ENCODE measurements around the gene CEP63. TPM values are rescaled to one million over a fixed set of nuclear protein-coding genes. Genes with fewer than 3 reads are reported as not detected.

Gene CEP63
- total RNA-seq, 4 donors from 2014 or later: 21.3 to 26.5 (median 24.3) TPM

DNA sequence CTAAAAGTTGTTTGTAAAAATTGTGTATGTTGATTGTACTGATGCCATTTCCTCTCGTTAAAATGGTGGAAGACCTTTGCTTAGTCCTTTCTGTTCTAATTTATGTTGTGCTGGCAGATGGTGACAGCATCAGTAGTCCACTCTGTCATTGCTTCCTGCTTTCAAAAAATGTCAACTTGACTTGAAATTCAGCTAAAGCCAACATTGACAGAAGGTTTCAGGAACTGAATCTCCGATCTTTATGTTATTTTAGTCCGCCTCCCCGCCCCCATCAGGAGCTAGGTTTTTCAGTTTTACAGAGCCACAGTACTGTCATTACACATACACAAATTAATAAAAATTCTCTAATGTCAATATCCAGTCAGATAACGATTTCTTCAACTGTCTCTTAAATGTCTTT lies 1.5 kb downstream of the CEP63 start:
- DNase-seq: no peak
- no peak for TF ChIP-seq POLR2A (IDR thresholded peaks at IDR 0.05)
- TF ChIP-seq, protein P1, sequence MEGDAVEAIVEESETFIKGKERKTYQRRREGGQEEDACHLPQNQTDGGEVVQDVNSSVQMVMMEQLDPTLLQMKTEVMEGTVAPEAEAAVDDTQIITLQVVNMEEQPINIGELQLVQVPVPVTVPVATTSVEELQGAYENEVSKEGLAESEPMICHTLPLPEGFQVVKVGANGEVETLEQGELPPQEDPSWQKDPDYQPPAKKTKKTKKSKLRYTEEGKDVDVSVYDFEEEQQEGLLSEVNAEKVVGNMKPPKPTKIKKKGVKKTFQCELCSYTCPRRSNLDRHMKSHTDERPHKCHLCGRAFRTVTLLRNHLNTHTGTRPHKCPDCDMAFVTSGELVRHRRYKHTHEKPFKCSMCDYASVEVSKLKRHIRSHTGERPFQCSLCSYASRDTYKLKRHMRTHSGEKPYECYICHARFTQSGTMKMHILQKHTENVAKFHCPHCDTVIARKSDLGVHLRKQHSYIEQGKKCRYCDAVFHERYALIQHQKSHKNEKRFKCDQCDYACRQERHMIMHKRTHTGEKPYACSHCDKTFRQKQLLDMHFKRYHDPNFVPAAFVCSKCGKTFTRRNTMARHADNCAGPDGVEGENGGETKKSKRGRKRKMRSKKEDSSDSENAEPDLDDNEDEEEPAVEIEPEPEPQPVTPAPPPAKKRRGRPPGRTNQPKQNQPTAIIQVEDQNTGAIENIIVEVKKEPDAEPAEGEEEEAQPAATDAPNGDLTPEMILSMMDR (IDR thresholded peaks at IDR 0.05): no peak
- 52 to 58% methylated on average over 5 of the region's 5 CpGs for WGBS, 2 donors
- H3K27me3 ChIP-seq: no peaks in the 10 kb centered on the region
- no peak overlapping the region for H3K4me3 ChIP-seq (replicated peaks in 1 of 3)
- H3K27ac ChIP-seq: peak overlapping the region in 1 of 3 donors; percentile 98
- peaks cover under 1 to 2% of the 10 kb centered on the region in 2 donors for H3K36me3 ChIP-seq
- H3K9me3 ChIP-seq: no peaks in the 10 kb centered on the region
- intact Hi-C loops (cut with DNase I): no loop called here
- peaks cover 20 to 28% of the 10 kb centered on the region in 2 donors for H3K4me1 ChIP-seq

DNA sequence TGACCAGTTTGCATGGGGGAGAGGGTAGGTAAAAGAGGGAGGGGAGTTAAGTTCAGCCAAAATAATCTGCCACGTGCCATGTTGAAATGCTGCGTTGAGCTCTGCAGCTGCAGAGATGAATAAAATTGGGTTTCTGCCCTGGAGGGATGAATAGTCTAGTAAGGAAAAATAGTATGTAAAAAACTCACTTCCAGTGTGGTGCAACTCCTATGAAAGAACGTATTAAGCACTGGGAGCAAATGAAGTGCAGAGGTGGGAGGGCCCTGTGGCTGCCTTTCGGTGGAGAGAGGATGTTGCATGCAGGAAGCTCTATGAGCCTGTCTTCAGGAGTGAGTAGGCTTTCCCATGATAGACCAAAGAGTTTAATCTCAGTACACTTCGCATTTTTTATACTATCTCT lies 8.6 kb downstream of the CEP63 start:
- Histone ChIP-seq H3K9me3 (no peaks in the 10 kb centered on the region), H3K36me3 (no peaks in the 10 kb centered on the region), H3K27me3 (no peaks in the 10 kb centered on the region), H3K27ac (no peak overlapping the region), H3K4me1 (no peaks in the 10 kb centered on the region), H3K4me3 (replicated peaks in 1 of 3) (no peak overlapping the region)
- no peak for DNase-seq
- intact Hi-C loops (cut with DNase I): no loop called here
- TF ChIP-seq, protein P1 (IDR thresholded peaks at IDR 0.05): no peak
- no peak for TF ChIP-seq POLR2A (IDR thresholded peaks at IDR 0.05)
- WGBS, 2 donors: 89 to 91% methylated on average over 5 of the region's 5 CpGs

DNA sequence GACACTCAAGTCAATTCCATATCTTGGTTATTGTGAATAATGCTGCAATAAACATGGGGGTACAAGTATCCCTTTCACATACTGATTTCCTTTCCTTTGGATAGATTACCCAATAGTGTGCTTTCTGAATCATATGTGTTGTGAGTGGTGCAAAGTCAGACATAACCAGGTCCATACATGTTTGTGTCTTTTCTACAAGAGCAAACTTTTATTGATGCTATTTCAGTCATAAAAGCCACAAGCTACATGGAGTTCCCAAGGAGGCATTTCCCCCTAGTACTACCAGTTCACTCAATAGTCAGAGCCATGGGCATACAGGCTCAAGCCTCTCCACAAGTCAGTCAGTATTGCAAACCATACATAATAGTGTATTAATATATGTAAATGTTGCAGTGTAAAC lies 10.1 kb downstream of the CEP63 start:
- Histone ChIP-seq H3K27ac (no peak overlapping the region), H3K4me1 (no peaks in the 10 kb centered on the region), H3K4me3 (replicated peaks in 1 of 3) (no peak overlapping the region), H3K36me3 (no peaks in the 10 kb centered on the region), H3K9me3 (no peaks in the 10 kb centered on the region), H3K27me3 (no peaks in the 10 kb centered on the region)
- DNase-seq: no peak
- no peak for TF ChIP-seq POLR2A (IDR thresholded peaks at IDR 0.05)
- TF ChIP-seq, protein P1 (IDR thresholded peaks at IDR 0.05): no peak
- intact Hi-C loops (cut with DNase I): no loop called here

DNA sequence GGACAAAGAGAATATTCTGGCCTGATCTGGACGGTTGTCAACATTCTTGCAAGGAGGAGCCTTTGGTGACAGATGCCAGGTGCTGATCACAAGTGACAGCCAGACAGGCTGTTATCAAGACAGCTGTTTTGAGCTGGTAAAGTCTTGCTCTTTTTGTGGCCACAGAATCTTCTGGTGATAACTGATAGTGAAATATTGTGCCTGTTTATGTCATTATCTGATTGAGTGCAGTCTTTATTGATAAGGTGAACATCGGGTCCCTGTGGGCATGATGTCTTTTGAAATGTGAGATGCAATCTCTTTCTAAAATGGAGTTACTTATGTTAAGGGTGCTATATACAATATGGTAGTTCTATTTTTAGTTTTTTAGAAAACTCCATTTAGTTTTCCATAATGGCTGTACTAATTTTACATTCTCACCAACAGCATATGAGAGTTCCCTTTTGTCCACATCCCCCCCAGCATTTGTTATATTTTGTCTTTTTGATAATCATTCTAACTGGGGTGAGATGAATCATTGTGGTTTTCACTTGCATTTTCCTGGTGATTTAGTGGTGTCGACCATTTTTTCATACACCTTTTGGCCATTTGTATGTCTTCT lies 10.7 kb downstream of the CEP63 start:
- no peaks in the 10 kb centered on the region for H3K4me1 ChIP-seq
- WGBS, 2 donors: 82 to 90% methylated on average over 3 of the region's 3 CpGs
- H3K27ac ChIP-seq: no peak overlapping the region
- H3K36me3 ChIP-seq: no peaks in the 10 kb centered on the region
- TF ChIP-seq, protein P1 (IDR thresholded peaks at IDR 0.05): no peak
- no peak for TF ChIP-seq POLR2A (IDR thresholded peaks at IDR 0.05)
- H3K4me3 ChIP-seq (replicated peaks in 1 of 3): no peak overlapping the region
- intact Hi-C loops (cut with DNase I): no loop called here
- no peaks in the 10 kb centered on the region for H3K9me3 ChIP-seq
- no peak for DNase-seq
- no peaks in the 10 kb centered on the region for H3K27me3 ChIP-seq

DNA sequence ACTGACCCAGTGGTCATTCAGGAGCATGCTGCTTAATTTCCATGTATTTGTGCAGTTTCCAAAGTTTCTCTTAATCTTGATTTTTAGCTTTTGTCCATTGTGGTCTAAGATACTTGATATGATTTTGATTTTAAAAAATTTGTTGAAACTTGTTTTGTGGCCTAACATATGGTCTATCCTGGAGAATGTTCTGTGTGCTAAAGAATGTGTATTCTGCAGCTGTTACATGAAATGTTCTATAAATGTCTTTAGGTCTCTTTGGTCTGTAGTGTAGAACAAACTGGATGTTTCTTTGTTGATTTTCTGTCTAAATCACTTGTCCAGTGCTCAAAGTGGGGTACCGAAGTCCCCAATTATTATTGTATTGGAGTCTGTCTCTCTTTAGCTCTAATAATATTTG lies 17.4 kb downstream of the CEP63 start:
- 95 to 100% methylated on average over 1 of the region's 1 CpG for WGBS, 2 donors
- H3K27me3 ChIP-seq: no peaks in the 10 kb centered on the region
- intact Hi-C loops (cut with DNase I): no loop called here
- no peak for DNase-seq
- no peak overlapping the region for H3K4me3 ChIP-seq (replicated peaks in 1 of 3)
- no peak for TF ChIP-seq POLR2A (IDR thresholded peaks at IDR 0.05)
- TF ChIP-seq, protein P1 (IDR thresholded peaks at IDR 0.05): no peak
- no peaks in the 10 kb centered on the region for H3K4me1 ChIP-seq
- H3K9me3 ChIP-seq: no peaks in the 10 kb centered on the region
- H3K36me3 ChIP-seq: no peaks in the 10 kb centered on the region
- no peak overlapping the region for H3K27ac ChIP-seq
